Mucosa of stomach (tissue), 1 donor: ENCODE results near the gene PLPP1.

Experiments
- H3K27me3 ChIP-seq: one replicate; pipeline ENCODE4 v1.7.0; 2013; ENCODE audit warnings: mild to moderate bottlenecking, low read length; ENCODE audit not compliant: control insufficient read depth, insufficient read depth
- H3K36me3 ChIP-seq: one replicate; pipeline ENCODE4 v1.7.0; 2013; ENCODE audit warnings: low read length; ENCODE audit not compliant: control insufficient read depth, insufficient read depth
- H3K4me1 ChIP-seq: one replicate; pipeline ENCODE4 v1.7.0; 2013; ENCODE audit warnings: mild to moderate bottlenecking, low read length; ENCODE audit not compliant: control insufficient read depth, insufficient read depth
- H3K4me3 ChIP-seq: one replicate; pipeline ENCODE4 v1.7.0; 2013; ENCODE audit warnings: low read length
- H3K9ac ChIP-seq: one replicate; pipeline ENCODE4 v1.7.0; 2013; ENCODE audit warnings: mild to moderate bottlenecking, low read length, moderate library complexity
- H3K9me3 ChIP-seq: one replicate; pipeline ENCODE4 v1.7.0; 2013; ENCODE audit warnings: mild to moderate bottlenecking, low read length, moderate library complexity; ENCODE audit not compliant: control insufficient read depth
- donor health status: Pancreatic carcinoma.

Gene PLPP1

DNA sequence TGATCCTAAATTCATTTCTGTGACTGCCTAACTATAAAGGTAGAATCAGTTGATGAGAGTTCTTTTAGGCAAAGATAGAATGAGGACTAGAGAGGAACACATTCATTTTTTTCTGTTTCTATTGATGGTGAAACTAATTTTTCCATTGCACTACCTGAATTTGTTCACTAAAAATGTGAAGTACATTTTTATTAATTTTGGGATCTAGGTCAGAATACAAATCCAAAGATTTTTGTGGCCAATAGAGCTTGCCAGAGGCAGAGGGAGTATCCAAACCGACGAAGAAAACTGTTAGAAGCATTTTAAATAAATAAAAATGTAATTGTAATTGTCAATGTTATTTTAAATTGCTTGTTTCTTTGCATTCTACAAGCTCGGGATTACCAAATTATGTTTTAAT lies 148.9 kb downstream of the PLPP1 start:
- no peaks in the 10 kb centered on the region for H3K36me3 ChIP-seq

DNA sequence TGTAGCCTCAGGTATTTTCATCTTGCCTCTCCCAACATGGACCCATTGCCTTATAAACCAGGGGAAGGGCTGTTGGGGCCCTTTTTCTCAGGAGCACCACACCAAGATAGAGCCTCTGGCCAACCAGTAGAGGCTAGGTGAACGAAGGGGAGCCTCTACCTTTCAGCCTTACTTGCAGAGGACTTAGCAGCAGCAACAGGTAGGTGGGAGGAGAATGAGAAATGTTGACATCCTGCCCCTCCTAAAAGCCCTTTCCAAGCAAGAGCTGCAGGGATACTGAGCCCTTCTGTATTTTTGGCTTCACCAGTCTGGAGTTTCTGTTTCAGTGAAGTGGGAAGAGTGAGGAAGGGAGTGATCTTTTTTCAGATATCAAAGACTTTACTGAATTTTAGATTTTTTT lies 149.5 kb downstream of the PLPP1 start:
- no peaks in the 10 kb centered on the region for H3K9me3 ChIP-seq
- H3K36me3 ChIP-seq, result no peaks in the 10 kb centered on the region
- no peak overlapping the region for H3K9ac ChIP-seq
- peaks cover 6% of the 10 kb centered on the region for H3K4me1 ChIP-seq
- H3K4me3 ChIP-seq, result no peak overlapping the region
- no peaks in the 10 kb centered on the region for H3K27me3 ChIP-seq

More for the DNA sequence above, 148.9 kb downstream of the PLPP1 start:
- H3K4me1 ChIP-seq, result peaks cover 9% of the 10 kb centered on the region
- no peaks in the 10 kb centered on the region for H3K9me3 ChIP-seq
- no peak overlapping the region for H3K9ac ChIP-seq
- H3K4me3 ChIP-seq, result no peak overlapping the region
- H3K27me3 ChIP-seq, result no peaks in the 10 kb centered on the region

DNA sequence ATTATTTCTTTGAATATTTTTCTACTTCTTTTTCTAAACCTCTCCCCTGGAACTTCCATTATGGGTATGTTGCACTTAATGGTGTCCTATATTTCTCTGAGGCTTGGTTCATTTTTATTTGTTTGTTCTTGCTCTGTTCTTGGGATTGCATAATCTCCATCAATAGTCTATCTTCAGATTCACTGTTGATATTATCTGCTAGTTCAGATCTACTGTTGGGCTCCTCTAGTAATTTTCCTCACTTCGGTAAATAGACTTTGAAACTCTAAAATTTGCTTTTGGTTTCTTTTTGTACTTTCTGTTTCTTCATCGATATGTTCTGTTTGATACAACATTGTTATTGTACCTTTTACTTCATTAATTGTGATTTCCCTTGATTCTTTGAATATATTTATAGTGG lies 150.7 kb downstream of the PLPP1 start:
- Histone ChIP-seq H3K4me3 (no peak overlapping the region), H3K9ac (no peak overlapping the region), H3K9me3 (no peaks in the 10 kb centered on the region), H3K27me3 (no peaks in the 10 kb centered on the region), H3K4me1 (no peaks in the 10 kb centered on the region), H3K36me3 (no peaks in the 10 kb centered on the region)

DNA sequence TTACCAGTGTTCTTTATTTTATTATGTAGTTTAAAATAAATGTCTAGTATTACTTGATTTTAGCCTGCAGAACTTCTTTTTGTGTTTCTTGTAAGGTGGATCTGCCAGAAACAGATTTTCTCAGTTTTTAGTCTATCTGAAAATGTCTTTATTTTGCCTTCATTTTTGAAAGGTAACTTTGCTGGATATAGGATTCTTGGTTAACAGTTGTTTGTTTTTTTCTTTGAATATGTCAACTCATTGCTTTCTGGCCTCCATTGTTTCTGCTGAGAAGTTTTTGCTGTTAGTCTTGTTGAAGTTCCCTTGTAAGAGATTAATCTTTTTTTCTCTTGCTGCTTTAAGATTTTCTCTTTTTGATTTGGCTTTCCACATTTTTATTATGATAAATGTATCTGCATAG lies 151.5 kb downstream of the PLPP1 start:
- Histone ChIP-seq H3K36me3 (no peaks in the 10 kb centered on the region), H3K27me3 (no peaks in the 10 kb centered on the region), H3K4me1 (no peaks in the 10 kb centered on the region), H3K4me3 (no peak overlapping the region), H3K9me3 (no peaks in the 10 kb centered on the region), H3K9ac (no peak overlapping the region)

DNA sequence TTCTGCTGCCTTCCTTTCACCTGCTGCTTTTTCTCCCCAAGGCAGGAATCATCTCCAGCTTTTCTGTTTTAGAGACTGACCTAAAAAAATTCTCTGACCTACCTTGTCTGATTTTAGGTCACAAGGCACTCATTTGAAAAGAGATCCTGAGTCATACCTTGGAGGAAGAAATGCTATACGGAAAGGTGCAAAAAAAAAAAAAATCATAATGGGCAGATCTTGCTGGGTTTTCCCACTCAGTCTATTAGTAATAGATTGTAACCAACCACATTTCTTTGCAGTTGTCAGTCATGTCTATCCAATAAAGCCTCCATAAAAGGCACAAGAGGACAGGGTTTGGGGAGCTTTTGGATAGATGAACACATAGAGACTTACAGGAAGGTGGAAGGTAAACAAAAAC lies 157.0 kb downstream of the PLPP1 start:
- H3K36me3 ChIP-seq, result no peaks in the 10 kb centered on the region
- H3K4me1 ChIP-seq, result peaks cover 8% of the 10 kb centered on the region
- H3K9me3 ChIP-seq, result no peaks in the 10 kb centered on the region
- H3K27me3 ChIP-seq, result no peaks in the 10 kb centered on the region
- no peak overlapping the region for H3K9ac ChIP-seq
- H3K4me3 ChIP-seq, result no peak overlapping the region
